GM13976 (cell line): ENCODE measurements around the gene CAMSAP1.

Experiments used
- DNase-seq: peaks from one replicate; pipeline ENCODE4 v3.0.0; 2012; ENCODE audit warnings: low spot score
- in situ Hi-C: fragments of 300-500 bp; cut with MboI; formaldehyde crosslinking; loops from one replicate; pipeline ENCODE4 v1.12.0; 2022; ENCODE audit warnings: low sequenced_read_pairs, mixed read lengths, inconsistent platforms; ENCODE audit not compliant: unreplicated experiment
- TF ChIP-seq, protein P1 (sequence below): IDR thresholded peaks from 2 replicates; pipeline ENCODE4 v1.5.1; 2012; ENCODE audit warnings: borderline replicate concordance, mild to moderate bottlenecking; ENCODE audit not compliant: insufficient read depth; ENCODE audit errors: extremely low read depth, missing control alignments, control extremely low read depth

The CAMSAP1 gene

DNA sequence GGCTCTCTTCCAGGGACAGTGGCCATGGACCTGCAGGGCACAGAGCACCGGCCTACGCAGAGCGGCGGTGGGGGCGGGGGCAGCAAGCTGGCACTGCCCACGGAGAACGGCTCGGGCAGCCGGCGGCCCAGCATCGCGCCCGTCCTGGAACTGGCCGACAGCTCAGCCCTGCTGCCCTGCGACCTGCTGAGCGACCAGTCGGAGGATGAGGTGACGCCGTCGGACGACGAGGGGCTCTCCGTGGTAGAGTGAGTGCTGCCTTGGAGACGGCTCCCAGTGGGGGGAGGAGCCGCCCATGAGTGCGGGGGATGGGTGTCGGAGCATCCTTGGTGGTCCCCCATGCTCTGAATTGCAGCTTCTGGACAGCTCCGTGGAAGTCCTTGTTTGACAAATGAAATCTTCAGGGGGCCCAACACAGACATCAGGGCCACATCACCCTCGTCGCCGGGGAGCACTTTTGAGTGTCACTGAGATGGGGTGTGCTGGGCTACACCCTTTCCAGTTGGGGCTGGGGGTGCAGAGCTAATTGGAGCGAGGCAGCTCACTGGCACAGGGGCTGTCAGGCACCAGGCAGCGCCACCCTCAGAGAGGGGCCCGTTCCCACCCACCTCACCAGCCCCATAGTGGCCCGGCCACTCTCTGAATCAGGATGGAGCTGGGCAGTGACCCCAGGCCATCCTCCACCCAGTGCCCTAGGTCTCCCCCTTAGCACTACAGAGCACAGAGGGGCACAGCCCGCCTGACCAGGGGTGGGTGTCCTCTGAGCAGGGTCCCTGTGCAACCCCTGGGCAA lies 134.4 kb downstream of the CAMSAP1 start:
- DNase-seq, result no peak
- in situ Hi-C loops, result no loop called here
- TF ChIP-seq, protein P1, sequence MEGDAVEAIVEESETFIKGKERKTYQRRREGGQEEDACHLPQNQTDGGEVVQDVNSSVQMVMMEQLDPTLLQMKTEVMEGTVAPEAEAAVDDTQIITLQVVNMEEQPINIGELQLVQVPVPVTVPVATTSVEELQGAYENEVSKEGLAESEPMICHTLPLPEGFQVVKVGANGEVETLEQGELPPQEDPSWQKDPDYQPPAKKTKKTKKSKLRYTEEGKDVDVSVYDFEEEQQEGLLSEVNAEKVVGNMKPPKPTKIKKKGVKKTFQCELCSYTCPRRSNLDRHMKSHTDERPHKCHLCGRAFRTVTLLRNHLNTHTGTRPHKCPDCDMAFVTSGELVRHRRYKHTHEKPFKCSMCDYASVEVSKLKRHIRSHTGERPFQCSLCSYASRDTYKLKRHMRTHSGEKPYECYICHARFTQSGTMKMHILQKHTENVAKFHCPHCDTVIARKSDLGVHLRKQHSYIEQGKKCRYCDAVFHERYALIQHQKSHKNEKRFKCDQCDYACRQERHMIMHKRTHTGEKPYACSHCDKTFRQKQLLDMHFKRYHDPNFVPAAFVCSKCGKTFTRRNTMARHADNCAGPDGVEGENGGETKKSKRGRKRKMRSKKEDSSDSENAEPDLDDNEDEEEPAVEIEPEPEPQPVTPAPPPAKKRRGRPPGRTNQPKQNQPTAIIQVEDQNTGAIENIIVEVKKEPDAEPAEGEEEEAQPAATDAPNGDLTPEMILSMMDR, result no peak

DNA sequence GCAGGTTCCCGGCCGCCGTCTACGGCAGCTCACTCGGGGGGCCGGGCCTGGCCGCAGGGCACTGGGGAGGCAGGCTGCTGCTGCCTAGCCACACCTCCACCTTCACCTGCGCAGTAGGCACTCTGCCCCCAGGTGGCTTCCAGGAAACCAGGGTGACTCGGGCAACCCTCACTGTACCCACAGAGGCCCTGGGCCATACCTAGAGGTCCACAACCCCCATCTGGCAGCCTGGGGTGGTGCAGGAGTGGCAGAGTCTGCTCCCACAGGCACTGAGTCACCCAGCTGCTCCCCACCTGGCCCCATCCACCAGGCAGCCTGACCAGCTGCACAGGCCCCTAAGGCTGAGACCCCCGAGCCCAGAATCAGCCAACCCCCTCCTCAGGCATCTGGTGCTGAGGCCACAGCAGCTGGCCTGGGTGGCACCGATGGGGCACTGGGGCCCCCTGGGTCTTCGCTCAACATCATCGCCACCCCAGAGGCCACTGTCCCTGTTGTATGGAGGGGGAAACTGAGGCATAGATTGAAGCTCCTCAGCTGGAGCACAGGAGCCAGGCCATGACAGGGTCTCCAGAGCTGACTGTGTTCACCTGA lies 135.2 kb downstream of the CAMSAP1 start:
- TF ChIP-seq, protein P1, result no peak
- in situ Hi-C loops, result no loop called here
- no peak for DNase-seq

DNA sequence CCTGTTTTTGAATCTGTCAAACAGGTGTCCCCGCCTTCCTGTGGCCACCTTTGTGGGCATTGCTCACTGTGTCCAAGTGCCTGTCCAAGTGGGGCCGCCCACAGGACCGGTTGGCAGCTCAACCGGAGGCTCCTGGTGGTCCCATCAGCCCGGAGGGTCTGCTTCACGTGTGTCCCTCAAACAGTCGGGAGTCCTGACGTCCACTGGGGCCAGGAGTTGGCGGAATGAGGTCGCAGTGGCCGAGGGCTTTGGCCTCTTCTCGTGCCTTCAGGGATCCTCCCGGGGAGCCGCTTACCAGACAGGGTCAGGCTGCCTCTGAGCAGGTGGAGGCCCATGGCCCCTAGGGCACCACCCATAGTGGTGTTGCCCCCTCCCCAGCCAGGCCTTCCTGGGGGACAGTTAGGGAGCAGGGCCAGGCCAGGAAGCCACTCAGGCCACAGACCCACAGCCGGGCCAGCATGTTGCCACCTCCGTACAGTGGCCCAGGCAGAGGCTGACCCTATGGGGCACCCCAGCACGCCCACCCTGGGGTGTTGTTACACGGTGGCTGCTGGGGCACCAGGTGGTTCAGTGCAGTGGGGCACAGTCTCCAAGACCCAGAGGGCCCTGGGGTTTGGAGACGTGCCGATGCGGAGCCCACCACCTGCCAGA lies 135.8 kb downstream of the CAMSAP1 start:
- DNase-seq, result no peak
- TF ChIP-seq, protein P1, result no peak
- in situ Hi-C loops, result no loop called here

DNA sequence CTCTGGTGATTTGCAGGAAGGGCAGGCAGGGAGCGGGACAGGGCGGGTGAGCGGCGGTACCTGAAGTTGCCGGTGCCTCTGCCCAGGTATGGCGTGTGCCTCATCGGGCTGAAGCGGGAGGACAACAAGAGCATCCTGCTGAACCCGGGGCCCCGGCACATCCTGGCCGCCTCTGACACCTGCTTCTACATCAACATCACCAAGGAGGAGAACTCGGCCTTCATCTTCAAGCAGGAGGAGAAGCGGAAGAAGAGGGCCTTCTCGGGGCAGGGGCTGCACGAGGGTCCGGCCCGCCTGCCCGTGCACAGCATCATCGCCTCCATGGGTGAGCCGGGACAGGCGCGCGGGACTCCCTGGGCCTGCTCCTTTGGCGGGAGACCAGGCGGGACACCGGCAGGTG lies 136.6 kb downstream of the CAMSAP1 start:
- DNase-seq, result no peak
- TF ChIP-seq, protein P1, result no peak
- in situ Hi-C loops, result no loop called here

DNA sequence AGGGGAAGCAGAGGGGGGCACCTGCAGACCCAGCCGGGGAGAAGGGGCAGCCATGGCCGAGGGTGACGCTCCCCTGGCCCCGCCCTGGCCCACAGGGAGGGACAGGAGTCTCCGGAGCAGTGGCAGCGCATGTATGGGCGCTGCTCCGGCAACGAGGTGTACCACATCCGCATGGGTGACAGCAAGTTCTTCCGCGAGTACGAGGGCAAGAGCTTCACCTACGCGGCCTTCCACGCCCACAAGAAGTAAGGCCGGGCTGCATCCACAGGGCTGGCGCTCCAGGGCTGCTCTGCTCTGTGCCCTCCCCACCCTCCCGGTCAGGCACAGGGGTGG lies 137.2 kb downstream of the CAMSAP1 start:
- DNase-seq, result no peak
- in situ Hi-C loops, result no loop called here
- TF ChIP-seq, protein P1, result no peak

DNA sequence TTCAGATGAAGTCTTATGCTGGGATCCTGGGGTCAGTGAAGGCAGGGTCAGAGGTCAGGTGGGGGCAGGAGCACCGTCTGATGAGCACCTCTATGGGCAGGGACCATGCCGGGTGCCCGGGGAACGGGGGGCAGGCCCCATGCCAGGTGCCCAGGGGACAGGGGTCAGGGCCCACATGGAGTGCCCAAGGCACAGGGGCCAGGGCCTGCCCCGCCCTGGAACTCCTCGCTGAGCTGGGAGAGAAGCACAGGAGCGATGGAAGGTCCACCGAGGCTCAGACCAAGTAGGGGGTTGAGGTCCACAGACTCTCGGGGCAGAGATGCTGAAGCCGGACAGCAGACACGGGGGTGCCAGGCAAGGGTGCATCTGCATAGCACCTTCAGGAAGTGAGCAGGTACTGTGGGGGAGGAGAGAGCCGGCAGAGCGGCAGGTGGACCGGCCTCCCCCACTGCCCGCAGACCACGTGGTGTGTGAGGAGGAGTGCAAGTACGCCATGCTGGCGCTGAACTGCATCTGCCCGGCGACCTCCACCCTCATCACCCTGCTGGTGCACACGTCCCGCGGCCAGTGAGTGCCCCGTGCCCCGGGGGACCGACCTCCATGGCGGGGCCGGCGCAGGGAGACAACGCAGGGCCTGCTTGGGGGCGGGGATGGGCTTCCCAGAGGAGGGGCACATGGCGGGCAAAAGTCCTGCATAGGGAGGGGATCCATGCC lies 137.7 kb downstream of the CAMSAP1 start:
- in situ Hi-C loops, result no loop called here

More for the DNA sequence above, 137.7 kb downstream of the CAMSAP1 start:
- TF ChIP-seq, protein P1, result no peak
- DNase-seq, result no peak
